Hindlimb muscle (tissue), 1 donor: ENCODE data around the gene EXOC3. TPM values are rescaled to one million over a fixed set of nuclear protein-coding genes. Genes with fewer than 3 reads are reported as not detected.

Experiments used
- DNase-seq: peaks from one replicate; pipeline ENCODE4 v3.0.0-alpha.2; 2013
- polyA plus RNA-seq: library from polyadenylated mRNA; unstranded; fragments of 120-200 nt; gene quantifications from one replicate; pipeline ENCODE4 v1.2.1, GENCODE V29; 2013; ENCODE audit not compliant: insufficient read length

The EXOC3 gene
- polyA plus RNA-seq, 1 donor = 42.1 TPM

DNA sequence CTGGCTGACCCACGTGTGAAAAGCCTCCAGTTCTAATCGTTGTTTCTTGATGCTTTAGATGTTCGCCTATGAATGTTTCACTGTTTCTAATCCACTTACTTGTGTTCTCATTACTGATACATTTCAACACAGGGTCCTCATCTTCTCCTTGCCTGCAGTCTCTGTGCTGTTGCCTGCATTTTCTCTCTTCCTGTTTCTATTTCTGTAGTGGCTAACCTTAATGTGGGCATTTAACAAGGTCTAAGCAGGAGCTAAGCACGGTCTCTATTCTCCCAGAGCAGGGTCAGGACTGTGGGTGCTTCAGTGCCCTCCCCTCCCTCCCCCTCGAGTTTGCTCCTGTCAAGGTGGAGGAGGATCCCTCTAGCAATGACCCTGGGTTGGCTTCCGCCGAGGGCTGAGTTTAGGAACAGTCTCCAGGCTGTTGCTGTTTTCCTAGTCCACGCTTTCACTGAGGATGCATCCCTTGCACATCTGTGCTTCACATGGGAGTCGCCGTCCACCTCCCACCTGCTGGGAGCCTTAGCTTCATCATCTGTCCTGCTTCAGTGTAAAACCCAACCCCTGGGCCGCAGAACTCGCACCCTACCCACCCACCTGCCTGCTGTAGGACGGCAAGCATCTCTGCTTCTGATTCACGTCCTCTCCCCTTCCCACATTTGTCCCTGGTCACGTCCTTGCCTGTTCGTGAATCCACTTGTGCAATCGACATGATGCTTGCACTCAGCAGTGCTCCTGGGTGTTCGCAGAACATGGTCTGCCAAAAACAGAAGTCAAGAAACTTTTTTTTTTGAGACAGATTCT lies 2.4 kb upstream of the EXOC3 start:
- no peak for DNase-seq

DNA sequence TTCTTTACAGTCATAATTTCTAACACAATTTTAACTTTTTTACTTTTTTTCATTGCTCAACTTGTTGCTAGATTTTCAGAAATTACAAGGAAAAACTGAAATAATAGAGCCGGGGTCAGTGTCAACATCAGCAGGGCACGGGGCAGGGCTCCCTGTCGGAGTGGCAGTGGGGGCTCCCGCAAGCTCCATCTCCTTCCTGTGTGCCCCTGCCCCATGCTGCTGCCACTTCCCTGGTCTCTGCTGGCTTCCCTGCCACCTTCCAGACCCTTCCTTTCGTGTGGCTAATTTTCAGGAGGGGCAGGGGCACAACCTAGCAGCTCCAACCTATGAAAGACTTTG lies 1.0 kb upstream of the EXOC3 start:
- no peak for DNase-seq

DNA sequence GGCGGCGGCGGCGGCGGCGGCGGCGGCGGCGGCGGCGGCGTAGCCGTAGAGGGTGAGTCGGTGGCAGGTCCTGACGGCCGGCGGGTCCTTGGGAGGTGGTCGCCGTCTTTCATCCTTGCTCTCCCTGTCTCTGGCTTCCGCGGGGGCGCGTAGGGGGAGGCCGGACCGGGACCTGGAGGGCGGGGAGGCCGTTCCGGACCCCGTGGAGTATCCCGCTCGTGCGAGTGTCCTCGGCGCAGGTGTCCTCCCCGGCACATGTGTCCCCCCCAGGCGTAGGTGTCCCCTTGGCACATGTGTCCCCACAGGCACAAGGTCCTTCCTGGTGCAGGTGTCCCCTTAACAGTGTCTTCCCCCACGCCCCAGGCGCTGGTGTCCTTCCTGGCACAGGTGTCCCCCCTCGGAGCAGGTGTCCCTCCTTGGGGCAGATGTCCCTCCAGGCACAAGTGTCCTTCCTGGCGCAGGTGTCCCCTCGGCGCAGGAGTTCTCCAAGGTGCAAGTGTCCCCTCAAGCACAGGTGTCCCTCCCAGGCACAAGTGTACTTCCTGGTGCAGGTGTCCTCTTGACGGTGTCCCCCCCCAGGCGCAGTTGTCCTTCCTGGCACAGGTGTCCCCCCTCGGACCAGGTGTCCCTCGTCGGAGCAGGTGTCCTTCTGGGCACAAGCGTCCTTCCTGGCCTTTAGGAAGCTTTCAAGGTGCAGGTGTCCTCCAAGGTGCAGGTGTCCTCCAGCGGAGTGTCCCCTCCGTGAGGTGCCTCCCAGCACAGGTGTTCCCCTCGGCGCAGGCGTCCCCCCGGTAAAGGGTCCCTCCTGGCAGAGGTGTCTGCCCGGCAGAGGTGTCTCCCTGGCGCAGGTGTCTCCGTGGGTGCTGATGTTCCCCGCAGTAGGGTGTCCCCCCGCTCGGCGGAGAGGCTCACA lies 519 bp downstream of the EXOC3 start:
- DNase-seq = no peak

DNA sequence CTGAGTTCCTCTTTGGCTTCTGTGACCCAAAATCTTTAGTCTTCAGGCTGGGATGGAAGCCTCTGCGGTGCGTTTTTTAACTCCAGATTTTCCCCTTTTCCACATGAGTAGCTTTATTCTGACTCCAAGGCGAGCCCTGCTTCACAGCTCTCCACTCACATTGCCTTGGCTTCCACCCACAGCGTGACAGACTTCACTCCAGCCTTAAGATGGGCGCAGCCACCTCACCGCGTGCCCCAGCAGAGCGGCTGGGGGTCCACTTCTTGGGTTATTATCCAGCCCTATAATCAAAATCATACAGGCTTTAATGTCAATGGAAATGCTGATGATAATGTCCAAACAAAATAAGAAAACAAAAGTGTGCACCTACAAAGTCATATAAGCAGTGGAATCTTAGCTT lies 1.2 kb downstream of the EXOC3 start:
- DNase-seq = no peak

DNA sequence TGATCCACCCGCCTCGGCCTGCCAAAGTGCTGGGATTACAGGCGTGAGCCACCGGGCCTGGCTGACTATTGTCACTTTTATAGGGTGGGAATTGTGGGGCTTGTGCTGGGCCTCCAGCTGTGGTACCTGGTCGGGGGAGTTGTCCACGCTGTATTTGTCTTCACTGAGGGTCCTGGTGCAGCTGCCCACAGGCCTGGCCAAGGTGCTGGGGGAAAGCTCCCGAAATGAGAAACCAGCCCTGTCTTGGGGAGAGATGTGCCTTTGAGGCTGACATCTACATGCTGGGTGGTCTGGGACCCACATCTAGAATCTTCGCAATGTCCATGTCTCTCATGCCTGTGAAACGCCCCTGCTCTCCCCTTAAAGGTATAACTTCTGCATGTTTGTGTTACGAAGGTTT lies 2.6 kb downstream of the EXOC3 start:
- no peak for DNase-seq

DNA sequence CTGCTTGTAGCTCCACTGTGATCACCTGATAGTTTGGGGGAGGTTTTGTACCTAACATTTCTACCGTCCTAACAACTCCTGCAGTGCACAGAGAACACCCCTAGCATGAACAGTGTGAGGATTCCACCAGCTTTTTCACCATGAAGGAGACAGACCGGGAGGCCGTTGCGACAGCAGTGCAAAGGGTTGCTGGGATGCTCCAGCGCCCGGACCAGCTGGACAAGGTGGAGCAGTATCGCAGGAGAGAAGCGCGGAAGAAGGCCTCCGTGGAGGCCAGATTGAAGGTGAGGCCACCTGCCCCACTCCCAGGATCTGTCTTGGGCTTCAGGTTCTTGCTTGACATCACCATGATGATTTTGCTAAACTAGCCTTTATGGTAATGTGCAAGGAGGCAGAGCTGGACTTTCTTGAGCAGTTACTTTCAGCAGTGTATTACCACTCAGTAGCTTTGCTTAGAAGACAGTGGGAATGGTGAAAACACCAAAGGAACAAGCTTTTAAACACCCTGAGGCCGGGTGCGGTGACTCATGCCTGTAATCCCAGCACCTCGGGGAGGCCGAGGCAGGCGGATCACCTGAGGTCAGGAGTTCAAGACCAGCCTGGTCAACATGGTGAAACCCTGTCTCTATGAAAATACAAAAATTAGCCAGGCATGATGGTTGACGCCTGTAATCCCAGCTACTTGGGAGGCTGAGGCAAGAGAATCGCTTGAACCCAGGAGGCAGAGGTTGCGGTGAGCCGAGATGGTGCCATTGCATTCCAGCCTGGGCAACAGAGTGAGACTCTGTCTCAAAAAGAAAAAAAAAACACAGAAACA lies 3.3 kb downstream of the EXOC3 start:
- no peak for DNase-seq

DNA sequence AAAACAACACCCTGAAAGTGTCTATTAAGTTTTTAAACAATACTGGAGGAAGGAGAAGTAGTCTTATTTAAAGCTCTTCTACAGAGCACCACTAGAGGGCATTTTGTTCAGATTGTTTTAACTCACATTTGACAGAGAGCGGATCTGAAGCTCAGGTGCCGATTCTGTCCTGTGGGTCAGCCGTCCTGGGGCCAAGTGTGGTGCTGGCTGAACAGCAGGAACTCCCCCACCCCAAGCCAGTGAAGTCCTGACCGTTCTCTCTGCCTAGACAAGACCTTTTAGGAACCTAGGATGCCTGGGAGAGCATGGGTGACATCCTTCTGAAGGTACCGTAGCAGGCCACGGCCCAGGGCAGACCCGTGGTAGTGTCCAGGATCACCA lies 3.9 kb downstream of the EXOC3 start:
- DNase-seq = no peak

DNA sequence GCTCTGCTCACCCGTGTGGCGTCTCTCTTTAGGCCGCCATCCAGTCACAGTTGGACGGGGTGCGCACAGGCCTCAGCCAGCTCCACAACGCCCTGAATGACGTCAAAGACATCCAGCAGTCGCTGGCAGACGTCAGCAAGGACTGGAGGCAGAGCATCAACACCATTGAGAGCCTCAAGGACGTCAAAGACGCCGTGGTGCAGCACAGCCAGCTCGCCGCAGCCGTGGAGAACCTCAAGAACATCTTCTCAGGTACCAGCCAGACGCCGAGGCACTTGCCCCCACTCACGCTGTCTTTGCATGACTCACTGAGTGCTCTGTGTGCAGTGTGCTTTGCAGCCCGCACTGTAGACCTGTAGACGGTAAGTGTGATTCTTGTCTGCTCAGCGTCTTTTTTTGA lies 4.5 kb downstream of the EXOC3 start:
- DNase-seq = no peak

DNA sequence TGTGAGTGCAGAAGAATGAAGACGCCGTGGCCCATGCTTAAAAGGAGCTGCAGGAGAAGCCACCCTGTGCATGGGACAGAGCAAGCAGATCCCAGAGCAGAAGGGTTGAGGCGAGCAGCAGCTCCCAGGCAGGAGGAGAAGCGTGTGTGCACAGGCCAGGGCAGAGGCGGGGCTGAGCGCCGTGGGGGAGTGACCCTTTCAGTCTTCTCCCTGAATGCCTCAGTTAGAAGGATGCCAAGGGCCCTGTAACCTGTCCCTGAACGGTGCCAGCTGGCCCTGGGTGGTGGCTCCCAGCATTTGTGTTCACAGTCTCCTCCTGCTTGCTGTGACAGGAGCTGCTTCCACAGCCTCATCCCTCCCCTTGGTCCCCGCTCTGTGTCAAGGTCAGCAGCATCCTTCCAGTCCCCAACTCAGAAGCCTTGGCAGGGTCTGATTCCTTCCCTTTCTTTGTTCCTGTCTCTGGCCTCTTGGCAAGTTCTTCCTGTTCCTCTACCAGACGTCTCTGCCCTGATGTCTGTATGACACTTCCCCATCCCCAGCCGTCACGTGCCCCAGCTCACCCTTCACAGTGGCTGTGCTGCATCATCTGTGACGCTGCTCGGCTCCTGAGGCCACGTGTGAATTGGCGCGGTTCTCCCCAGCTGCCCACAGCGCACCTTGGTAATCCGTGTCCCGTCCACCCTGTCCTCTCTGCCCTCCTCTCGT lies 5.2 kb downstream of the EXOC3 start:
- no peak for DNase-seq

DNA sequence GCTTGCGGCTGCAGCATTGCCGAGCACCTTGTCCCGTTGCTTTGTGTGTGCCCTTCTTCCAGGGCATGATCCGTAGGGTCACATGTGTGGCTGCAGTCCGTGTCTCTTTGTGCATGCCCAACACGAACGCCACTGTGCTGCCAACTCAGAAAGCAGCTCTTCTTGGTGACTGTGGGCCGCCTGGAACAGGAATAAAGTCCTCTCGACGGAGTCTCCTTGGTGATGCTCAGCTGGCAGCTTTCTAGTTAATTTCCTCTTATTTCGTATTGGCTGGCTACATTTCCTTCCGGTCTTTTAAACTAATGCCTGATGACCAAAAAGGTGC lies 5.8 kb downstream of the EXOC3 start:
- DNase-seq = no peak

DNA sequence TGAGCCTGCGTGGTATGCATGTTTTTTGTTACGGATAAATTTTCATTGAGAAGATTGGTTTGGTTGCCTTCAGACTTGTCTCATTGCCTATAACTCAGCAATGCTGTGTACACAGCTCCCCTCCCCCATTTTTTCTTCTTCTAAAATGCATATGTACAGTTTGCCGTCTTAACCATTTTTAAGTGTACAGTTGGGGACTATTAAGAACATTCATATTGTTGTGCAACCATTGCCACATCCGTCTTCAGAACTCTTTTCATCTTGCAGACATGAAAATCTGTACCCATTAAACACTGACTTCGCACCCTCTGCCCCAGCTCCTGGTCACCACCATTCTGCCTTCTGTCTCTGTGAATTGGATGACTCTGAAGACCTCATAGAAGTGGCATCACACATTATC lies 6.2 kb downstream of the EXOC3 start:
- DNase-seq = no peak

DNA sequence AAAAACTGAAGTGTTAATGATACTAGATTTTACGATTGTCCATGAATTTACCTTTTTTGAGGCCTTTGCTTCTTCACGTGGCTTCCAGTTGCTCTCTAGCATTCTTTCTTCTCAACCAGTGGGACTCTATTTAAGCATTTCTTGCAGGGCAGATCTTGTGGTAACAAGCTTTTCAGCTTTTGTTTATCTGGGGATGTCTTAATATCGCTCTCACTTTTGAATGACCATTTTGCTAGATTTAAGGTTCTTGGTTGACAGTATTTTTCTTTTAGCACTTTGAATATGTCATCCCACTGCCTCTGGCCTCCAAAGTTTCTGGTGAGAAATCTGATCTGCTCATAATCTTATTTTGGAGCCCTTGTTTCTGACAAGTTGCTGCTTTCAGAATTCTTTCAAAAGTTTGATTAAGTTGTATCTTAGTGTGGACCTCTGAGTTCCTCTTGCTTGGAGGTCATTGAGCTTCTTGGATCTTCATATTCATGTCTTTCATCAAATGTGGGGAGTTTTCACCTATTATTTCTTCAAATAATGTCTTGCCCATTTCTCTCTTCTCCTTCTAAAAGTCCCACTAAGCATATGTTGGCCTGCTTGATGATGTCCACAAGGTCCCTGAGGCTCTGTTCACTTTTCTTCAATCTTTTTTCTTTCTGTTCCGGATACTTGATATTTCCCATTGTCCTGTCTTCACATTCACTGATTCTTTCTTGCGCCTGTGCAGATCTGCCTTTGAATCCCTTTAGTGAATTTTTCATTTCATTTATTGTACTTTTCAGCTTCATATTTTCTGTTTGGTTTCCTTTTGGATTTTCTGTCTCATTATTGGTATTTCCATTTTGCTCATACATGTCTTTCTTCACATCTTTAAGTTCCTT lies 8.8 kb downstream of the EXOC3 start:
- DNase-seq = no peak

DNA sequence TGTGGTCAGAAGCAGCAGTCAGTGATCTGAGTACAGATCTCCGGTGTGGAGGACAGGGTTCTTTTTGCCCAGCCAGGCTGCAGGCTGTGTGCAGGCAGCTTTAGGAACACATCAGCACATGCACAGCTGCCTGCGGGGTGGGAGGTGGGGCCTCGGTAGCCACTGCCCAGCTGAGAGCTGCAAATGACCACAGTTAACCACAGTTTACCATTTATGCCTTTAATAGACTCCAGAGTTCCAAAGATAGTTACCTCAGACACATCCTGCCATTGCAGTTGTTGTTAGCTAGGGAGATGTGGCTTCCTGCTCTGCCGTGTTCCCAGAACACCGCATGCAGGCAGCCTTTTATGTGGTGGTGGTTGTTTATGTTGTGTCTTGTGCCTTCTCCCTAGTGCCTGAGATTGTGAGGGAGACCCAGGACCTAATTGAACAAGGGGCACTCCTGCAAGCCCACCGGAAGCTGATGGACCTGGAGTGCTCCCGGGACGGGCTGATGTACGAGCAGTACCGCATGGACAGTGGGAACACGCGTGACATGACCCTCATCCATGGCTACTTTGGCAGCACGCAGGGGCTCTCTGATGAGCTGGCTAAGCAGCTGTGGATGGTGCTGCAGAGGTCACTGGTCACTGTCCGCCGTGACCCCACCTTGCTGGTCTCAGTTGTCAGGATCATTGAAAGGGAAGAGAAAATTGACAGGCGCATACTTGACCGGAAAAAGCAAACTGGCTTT lies 10.2 kb downstream of the EXOC3 start:
- no peak for DNase-seq

DNA sequence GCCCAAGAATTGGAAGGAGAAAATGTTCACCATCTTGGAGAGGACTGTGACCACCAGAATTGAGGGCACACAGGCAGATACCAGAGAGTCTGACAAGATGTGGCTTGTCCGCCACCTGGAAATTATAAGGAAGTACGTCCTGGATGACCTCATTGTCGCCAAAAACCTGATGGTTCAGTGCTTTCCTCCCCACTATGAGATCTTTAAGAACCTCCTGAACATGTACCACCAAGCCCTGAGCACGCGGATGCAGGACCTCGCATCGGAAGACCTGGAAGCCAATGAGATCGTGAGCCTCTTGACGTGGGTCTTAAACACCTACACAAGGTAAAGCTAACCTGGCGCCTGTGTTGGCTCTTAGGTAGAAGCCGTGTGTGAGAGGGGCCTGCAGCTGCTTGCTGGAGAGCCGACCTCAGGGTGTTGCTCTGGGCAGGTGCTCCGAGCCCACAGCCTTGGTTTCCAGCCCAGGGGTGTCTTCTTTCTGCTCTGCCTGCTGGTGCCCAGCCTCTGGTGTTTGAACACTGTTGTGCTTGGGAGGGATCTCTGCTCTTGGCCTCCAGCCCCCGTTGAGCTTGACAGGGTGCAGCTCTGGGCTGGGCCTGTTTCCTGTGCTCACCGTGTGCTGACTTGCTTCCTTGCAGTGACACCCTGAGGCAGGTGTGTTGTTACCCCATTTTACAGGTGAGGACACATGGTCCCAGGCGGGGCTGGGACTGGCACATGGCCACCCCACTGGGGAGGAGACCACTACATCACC lies 10.9 kb downstream of the EXOC3 start:
- DNase-seq = no peak

DNA sequence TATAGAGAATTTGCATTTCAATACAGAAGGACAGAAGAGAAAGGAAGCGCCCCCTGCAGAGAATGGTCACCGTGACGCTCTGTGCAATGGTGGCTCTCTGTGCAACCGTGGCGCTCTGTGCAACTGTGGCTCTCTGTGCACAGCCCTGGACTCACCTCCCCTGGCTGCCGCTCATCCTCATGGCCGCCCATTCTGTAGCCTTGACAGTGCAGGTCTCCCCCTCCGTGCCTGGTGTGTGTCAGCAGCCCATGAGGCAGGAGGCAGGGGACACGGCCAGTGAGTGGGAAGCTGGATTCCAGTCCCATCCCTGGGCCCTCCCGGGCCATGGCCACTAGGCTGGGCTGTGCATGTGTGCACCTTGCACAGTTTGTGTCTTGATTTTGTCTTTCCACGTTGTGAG lies 12.0 kb downstream of the EXOC3 start:
- no peak for DNase-seq

DNA sequence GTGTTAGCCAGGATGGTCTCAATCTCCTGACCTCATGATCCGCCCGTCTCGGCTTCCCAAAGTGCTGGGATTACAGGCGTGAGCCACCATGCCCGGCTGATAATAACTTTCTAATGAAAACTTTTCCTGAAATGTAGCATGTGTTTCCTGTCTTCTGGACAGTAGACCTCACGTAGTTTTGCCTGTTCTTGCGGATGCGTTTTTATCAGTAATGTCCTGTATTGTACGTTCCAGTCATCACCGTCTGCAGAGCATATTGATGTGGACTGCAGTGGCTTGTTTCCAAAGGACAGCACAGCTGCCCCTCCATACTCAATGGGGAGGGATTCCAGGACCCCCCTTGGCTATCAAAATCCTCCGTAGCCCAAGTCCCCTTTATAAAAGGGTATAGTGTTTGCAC lies 12.8 kb downstream of the EXOC3 start:
- DNase-seq = no peak

DNA sequence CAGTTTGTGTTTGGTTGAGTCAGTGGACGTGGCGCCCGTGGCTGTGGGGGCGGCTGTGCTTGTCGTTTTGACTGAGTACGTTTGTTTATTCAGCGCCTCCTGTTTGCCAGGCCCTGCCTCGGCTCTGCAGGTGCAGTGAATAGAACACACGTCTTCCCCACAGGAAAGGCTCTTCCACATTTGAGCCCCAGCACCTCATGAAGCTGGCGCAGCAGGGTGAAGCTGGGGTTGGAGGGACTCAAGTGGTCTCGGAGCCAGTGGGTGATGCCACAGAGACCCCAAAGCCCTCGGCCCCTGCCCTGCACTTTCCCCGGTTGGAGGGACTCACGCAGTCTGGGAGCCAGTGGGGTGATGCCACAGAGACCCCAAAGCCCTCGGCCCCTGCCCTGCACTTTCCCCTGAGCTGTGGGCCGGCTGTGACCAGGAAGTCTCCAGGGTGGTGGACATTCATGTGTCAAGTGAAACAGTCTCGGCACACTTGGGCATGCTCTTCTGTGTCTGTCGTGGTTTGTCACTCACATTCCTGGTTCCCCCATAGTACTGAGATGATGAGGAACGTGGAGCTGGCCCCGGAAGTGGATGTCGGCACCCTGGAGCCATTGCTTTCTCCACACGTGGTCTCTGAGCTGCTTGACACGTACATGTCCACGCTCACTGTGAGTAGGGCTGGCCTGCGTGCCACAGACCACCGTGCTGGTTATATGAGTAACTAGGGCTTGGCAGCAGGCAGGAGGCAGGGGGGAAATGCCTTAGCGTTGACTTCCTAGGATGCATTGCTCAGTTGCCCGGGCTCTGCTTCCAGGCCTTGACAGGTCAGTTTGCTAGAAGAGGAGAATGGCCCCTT lies 13.6 kb downstream of the EXOC3 start:
- no peak for DNase-seq

DNA sequence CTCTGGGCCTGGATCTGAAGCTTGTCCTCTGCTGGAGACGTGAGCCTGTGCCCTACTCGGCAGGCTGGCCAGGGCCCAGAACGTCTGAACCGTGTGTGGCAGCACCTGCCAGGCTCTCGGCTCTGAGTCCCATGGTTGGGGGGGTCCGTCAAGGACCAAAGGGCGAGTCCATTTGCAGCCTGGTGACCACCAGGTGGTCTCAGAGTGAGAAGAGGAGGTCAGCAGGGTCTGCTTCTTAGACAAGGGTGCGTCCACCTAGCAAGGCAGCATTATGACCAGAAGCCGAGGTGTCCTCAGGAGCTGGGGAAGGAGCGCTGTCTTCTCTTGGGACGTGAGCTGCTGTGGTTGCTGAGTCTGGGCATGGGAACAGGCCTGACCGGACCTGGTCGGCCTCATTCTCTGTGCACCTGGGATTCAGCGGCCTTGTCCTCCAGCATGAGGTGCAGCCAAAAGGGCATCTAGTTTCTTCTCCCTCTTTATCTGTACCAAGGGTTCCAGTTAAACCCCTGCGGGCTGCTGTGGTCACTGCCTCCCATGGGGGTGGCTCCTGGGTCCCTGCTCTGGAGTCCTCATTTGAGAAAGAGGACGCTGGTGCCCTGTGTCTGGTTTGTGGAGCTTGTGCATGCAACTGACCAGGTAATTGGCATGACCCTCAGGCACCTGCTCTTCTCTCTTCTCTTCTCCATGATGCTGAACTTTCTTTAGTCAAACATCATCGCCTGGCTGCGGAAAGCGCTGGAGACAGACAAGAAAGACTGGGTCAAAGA lies 14.4 kb downstream of the EXOC3 start:
- no peak for DNase-seq
